Activated B cell treated with CpG ODN at 0.5 μM for 24 hours (primary cell): ENCODE results near the gene SIRT3. TPM values are rescaled to one million over a fixed set of nuclear protein-coding genes. Genes with fewer than 3 reads are reported as not detected.
A peak's percentile ranks its signal among the peaks of the same experiment; 100 is the strongest.
"Not testable (repeated sequence)": the region's sequence is repeated elsewhere in the genome, so short reads cannot be mapped to it uniquely, and the experiment has no call there.

ENCODE experiments used
- ATAC-seq: fragments of 200-7000 bp; cut with Tn5 transposase; one replicate; pipeline ENCODE4 v1.10.0; 2021; ENCODE audit warnings: low read depth, mild to moderate bottlenecking, moderate library complexity
- CTCF ChIA-PET: fragments of 350-600 bp; sonication (Branson Sonifier 250); formaldehyde crosslinking; loops from one replicate; lab custom pipeline; 2021; ENCODE audit warnings: antibody characterized with exemption; lab: Charles Lee
- POLR2A ChIA-PET: fragments of 350-600 bp; sonication (Branson Sonifier 250); formaldehyde crosslinking; loops from one replicate; lab custom pipeline; 2021; ENCODE audit warnings: antibody characterized with exemption; lab: Charles Lee
- DNase-seq: peaks from one replicate; pipeline ENCODE4 v3.0.0; 2022
- H3K27ac Mint-ChIP-seq: one replicate; pipeline ENCODE4 v1.8.0; 2020; ENCODE audit warnings: mixed read lengths
- H3K27me3 Mint-ChIP-seq: one replicate; pipeline ENCODE4 v1.8.0; 2021; ENCODE audit warnings: mixed read lengths
- H3K36me3 Mint-ChIP-seq: one replicate; pipeline ENCODE4 v1.8.0; 2021; ENCODE audit warnings: low read depth, mixed read lengths
- H3K4me1 Mint-ChIP-seq: one replicate; pipeline ENCODE4 v1.8.0; 2021; ENCODE audit warnings: mixed read lengths
- H3K4me3 Mint-ChIP-seq: one replicate; pipeline ENCODE4 v1.8.0; 2020; ENCODE audit warnings: mild to moderate bottlenecking, mixed read lengths
- H3K9me3 Mint-ChIP-seq: one replicate; pipeline ENCODE4 v1.8.0; 2020; ENCODE audit warnings: mixed read lengths
- CTCF ChIP-seq: fragments of 200-600 bp; IDR thresholded peaks from one replicate; pipeline ENCODE4 v1.8.0; 2022; ENCODE audit warnings: antibody characterized with exemption, mild to moderate bottlenecking
- intact Hi-C: fragments of 100-400 bp; cut with micrococcal nuclease; formaldehyde crosslinking; loops from one replicate; pipeline ENCODE4 v1.15.1; 2024
- total RNA-seq: library from RNA; stranded (reverse); gene quantifications from 2 replicates; pipeline ENCODE4 v1.2.3, GENCODE V29; 2022

Gene SIRT3
- total RNA-seq, 1 donor from 2014 or later: 21.8 TPM

GRCh38 chr11:223884-224283 lies 12.3 kb downstream of the SIRT3 start:
- ChIA-PET CTCF (no interaction called here), POLR2A (no interaction called here)
- Mint-ChIP-seq H3K36me3 (peaks cover 29% of the 10 kb centered on the region), H3K4me1 (peaks cover 4% of the 10 kb centered on the region), H3K9me3 (no peaks in the 10 kb centered on the region), H3K27ac (no peak overlapping the region), H3K27me3 (no peaks in the 10 kb centered on the region), H3K4me3 (no peak overlapping the region)
- intact Hi-C loops: no loop called here
- DNase-seq (no peak), ATAC-seq (no peak)
- no peak for TF ChIP-seq CTCF

GRCh38 chr11:223026-223789 lies 12.9 kb downstream of the SIRT3 start:
- peaks cover 4% of the 10 kb centered on the region for H3K4me1 Mint-ChIP-seq
- TF ChIP-seq CTCF: no peak
- no peaks in the 10 kb centered on the region for H3K27me3 Mint-ChIP-seq
- H3K9me3 Mint-ChIP-seq: no peaks in the 10 kb centered on the region
- DNase-seq: peak; percentile 3
- intact Hi-C loops: no loop called here
- ChIA-PET CTCF (no interaction called here), POLR2A (no interaction called here)
- H3K36me3 Mint-ChIP-seq: peaks cover 28% of the 10 kb centered on the region
- ATAC-seq: no peak
- no peak overlapping the region for H3K4me3 Mint-ChIP-seq
- H3K27ac Mint-ChIP-seq: no peak overlapping the region

- peak; percentile 3 for DNase-seq
- POLR2A ChIA-PET: no interaction called here
- Mint-ChIP-seq H3K27ac (no peak overlapping the region), H3K27me3 (no peaks in the 10 kb centered on the region), H3K4me3 (no peak overlapping the region), H3K36me3 (peaks cover 30% of the 10 kb centered on the region), H3K9me3 (no peaks in the 10 kb centered on the region), H3K4me1 (peaks cover 4% of the 10 kb centered on the region)
- intact Hi-C loops: no loop called here
- no peak for ATAC-seq
- no peak for TF ChIP-seq CTCF
- CTCF ChIA-PET: no interaction called here
Measured at GRCh38 chr11:221998-222789, 13.9 kb downstream of the SIRT3 start.

GRCh38 chr11:221539-221938 lies 14.6 kb downstream of the SIRT3 start:
- ChIA-PET CTCF (no interaction called here), POLR2A (no interaction called here)
- H3K36me3 Mint-ChIP-seq: peaks cover 30% of the 10 kb centered on the region
- TF ChIP-seq CTCF: no peak
- H3K27me3 Mint-ChIP-seq: no peaks in the 10 kb centered on the region
- ATAC-seq: no peak
- intact Hi-C loops: no loop called here
- no peak overlapping the region for H3K4me3 Mint-ChIP-seq
- peaks cover 4% of the 10 kb centered on the region for H3K4me1 Mint-ChIP-seq
- no peak for DNase-seq
- no peak overlapping the region for H3K27ac Mint-ChIP-seq
- H3K9me3 Mint-ChIP-seq: no peaks in the 10 kb centered on the region

GRCh38 chr11:220641-221215 lies 15.4 kb downstream of the SIRT3 start:
- intact Hi-C loops, H3K4me3 Mint-ChIP-seq, DNase-seq, ATAC-seq, H3K27ac Mint-ChIP-seq, H3K27me3 Mint-ChIP-seq, H3K9me3 Mint-ChIP-seq, H3K4me1 Mint-ChIP-seq, CTCF ChIA-PET, POLR2A ChIA-PET: not testable (repeated sequence)
- H3K36me3 Mint-ChIP-seq: peaks cover 31% of the 10 kb centered on the region
